ENCODE measurements around the gene HDAC2.
A peak's percentile ranks its signal among the peaks of the same experiment; 100 is the strongest.

HDAC2 gene

DNA sequence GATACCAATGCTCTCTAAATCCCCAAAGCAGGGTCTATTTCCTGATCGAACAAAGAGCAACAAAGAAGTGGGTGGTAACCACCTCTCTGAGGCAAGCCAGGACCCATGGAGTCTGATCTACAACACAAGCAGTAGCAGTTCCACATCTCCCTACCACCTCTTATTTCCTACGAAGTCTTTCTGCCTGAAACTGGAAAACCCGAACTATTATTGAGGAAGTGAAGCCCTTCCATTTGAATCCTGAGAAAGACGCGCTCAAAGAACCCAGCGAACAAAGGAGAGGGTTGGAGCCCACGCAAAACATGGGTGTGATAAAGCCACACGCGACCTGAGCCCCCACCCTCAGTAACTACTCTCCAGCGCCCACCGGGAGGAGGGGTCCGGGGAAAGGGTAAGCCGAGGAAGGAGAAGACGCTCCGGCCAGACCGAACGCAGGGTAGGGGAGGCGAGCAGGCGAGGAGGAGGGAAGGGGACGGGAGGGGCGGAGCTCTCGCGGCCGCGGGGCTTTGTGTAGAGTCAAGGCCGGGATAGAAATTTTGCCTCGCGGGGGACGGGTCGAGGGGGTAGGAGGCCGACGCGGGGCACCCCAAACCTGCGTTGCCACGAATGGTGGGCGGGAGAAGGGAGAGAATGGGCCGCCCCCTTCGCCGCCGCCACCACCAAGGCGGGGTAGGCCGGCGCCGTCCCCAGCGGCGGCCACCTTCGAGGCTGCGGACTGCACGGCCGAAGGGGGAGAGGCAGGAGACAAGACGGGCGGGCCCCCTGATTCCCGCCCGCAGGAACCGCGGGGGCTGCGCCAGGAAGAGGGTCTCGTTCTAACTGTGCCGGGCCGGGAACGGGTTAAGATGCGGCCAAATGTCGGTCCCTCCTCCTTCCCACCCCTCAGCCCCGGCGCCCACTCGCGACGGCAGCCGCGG lies 802 bp downstream of the HDAC2 start:
- Histone ChIP-seq H2AFZ (ENCODE audit: low read length) (peak overlapping the region; percentile 97), H3K36me3 (replicated peaks; ENCODE audit: insufficient read depth, low read length) (no peaks in the 10 kb centered on the region), H3K4me3 (ENCODE audit: low read length) (peak overlapping the region; percentile 99), H3K27me3 (replicated peaks; ENCODE audit: insufficient read depth, low read length) (no peaks in the 10 kb centered on the region), H3F3A (ENCODE audit: insufficient read depth, low read length) (no peaks in the 10 kb centered on the region), H3K9ac (ENCODE audit: low read length) (peak overlapping the region; percentile 96), H3K9me3 (replicated peaks; ENCODE audit: insufficient read depth, low read length) (no peaks in the 10 kb centered on the region), H3K79me2 (ENCODE audit: low read length) (peaks cover 59% of the 10 kb centered on the region), H4K20me1 (ENCODE audit: insufficient read depth, low read length) (peaks cover 42% of the 10 kb centered on the region), H3K9me2 (replicated peaks; ENCODE audit: insufficient read depth, low read length) (no peaks in the 10 kb centered on the region), H3K4me2 (ENCODE audit: low read depth, low read length) (peak overlapping the region; percentile 96), H3K4me1 (ENCODE audit: low read length) (peaks cover 15% of the 10 kb centered on the region), H3K27ac (ENCODE audit: low read length) (peak overlapping the region; percentile 95; the same call in 1 of the 2 replicates)
- TF ChIP-seq EZH2phosphoT487 (IDR thresholded peaks at IDR 0.05; ENCODE audit: low read length), result no peak
- TF ChIP-seq, protein P1, sequence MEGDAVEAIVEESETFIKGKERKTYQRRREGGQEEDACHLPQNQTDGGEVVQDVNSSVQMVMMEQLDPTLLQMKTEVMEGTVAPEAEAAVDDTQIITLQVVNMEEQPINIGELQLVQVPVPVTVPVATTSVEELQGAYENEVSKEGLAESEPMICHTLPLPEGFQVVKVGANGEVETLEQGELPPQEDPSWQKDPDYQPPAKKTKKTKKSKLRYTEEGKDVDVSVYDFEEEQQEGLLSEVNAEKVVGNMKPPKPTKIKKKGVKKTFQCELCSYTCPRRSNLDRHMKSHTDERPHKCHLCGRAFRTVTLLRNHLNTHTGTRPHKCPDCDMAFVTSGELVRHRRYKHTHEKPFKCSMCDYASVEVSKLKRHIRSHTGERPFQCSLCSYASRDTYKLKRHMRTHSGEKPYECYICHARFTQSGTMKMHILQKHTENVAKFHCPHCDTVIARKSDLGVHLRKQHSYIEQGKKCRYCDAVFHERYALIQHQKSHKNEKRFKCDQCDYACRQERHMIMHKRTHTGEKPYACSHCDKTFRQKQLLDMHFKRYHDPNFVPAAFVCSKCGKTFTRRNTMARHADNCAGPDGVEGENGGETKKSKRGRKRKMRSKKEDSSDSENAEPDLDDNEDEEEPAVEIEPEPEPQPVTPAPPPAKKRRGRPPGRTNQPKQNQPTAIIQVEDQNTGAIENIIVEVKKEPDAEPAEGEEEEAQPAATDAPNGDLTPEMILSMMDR (IDR thresholded peaks at IDR 0.05; ENCODE audit: low read length), result no peak
- no peak for TF ChIP-seq EZH2 (optimal IDR thresholded peaks at IDR 0.05; ENCODE audit: low read depth, low read length)
- peak; percentile 29 for DNase-seq

DNA sequence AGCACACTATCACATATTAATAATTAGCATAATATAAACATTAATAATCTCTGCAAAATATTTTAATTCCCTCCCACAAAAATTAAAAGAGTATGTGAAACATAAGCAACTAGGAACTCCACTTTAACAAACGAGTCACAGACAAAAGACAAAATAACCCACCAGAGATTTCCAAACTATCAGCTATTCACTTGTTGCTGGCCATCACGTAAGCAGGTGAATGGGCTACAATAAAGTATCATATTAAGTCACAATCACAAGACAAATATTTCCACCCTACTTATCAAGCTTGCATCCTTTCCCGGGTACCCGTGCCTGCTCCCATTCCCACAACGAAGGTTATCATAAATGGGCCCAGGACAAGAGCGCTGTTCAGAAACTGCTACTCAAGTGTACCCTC lies 2.5 kb downstream of the HDAC2 start:
- Histone ChIP-seq H3K4me3 (ENCODE audit: low read length) (no peak overlapping the region), H3K79me2 (ENCODE audit: low read length) (peaks cover 76% of the 10 kb centered on the region), H2AFZ (ENCODE audit: low read length) (no peak overlapping the region), H3K27ac (ENCODE audit: low read length) (no peak overlapping the region), H3K36me3 (replicated peaks; ENCODE audit: insufficient read depth, low read length) (no peaks in the 10 kb centered on the region), H3K9me2 (replicated peaks; ENCODE audit: insufficient read depth, low read length) (no peaks in the 10 kb centered on the region), H3F3A (ENCODE audit: insufficient read depth, low read length) (no peaks in the 10 kb centered on the region), H4K20me1 (ENCODE audit: insufficient read depth, low read length) (peaks cover 57% of the 10 kb centered on the region), H3K4me1 (ENCODE audit: low read length) (peaks cover 15% of the 10 kb centered on the region), H3K9me3 (replicated peaks; ENCODE audit: insufficient read depth, low read length) (no peaks in the 10 kb centered on the region), H3K27me3 (replicated peaks; ENCODE audit: insufficient read depth, low read length) (no peaks in the 10 kb centered on the region), H3K4me2 (ENCODE audit: low read depth, low read length) (peak overlapping the region; percentile 96; the same call in 1 of the 2 replicates), H3K9ac (ENCODE audit: low read length) (no peak overlapping the region)
- TF ChIP-seq, protein P1 (IDR thresholded peaks at IDR 0.05; ENCODE audit: low read length), result no peak
- no peak for TF ChIP-seq EZH2 (optimal IDR thresholded peaks at IDR 0.05; ENCODE audit: low read depth, low read length)
- DNase-seq, result no peak

DNA sequence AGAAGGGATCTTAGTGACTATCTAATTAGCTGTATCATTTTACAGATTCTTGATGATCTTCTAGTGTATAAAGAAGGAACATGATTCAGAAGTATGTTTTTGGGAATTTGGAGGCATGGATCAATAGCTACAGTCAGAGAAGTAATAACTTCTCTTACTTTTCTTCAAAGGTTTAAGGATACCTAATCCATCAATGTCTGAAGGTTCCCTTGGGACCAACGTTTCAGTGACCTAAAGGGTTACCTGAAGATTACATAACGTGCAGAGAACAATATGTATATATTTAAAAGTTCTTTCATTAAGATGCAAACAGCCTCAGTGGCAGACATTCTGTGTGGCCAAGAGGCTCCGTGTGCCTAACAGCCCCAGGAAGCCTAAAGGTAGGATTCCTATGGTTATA lies 3.2 kb downstream of the HDAC2 start:
- Histone ChIP-seq H3K36me3 (replicated peaks; ENCODE audit: insufficient read depth, low read length) (no peaks in the 10 kb centered on the region), H3K4me2 (ENCODE audit: low read depth, low read length) (no peak overlapping the region), H4K20me1 (ENCODE audit: insufficient read depth, low read length) (peaks cover 58% of the 10 kb centered on the region), H3K27me3 (replicated peaks; ENCODE audit: insufficient read depth, low read length) (no peaks in the 10 kb centered on the region), H2AFZ (ENCODE audit: low read length) (no peak overlapping the region), H3K9me3 (replicated peaks; ENCODE audit: insufficient read depth, low read length) (no peaks in the 10 kb centered on the region), H3K4me1 (ENCODE audit: low read length) (peaks cover 15% of the 10 kb centered on the region), H3K27ac (ENCODE audit: low read length) (no peak overlapping the region), H3K79me2 (ENCODE audit: low read length) (peaks cover 82% of the 10 kb centered on the region), H3K4me3 (ENCODE audit: low read length) (no peak overlapping the region), H3K9me2 (replicated peaks; ENCODE audit: insufficient read depth, low read length) (no peaks in the 10 kb centered on the region), H3F3A (ENCODE audit: insufficient read depth, low read length) (no peaks in the 10 kb centered on the region), H3K9ac (ENCODE audit: low read length) (no peak overlapping the region)
- TF ChIP-seq EZH2phosphoT487 (IDR thresholded peaks at IDR 0.05; ENCODE audit: low read length), result no peak
- TF ChIP-seq, protein P1 (IDR thresholded peaks at IDR 0.05; ENCODE audit: low read length), result no peak
- TF ChIP-seq EZH2 (optimal IDR thresholded peaks at IDR 0.05; ENCODE audit: low read depth, low read length), result no peak
- DNase-seq, result no peak

Measured in MM.1S (cell line).